H1 (cell line): ENCODE measurements around the gene NDUFAB1. TPM values are rescaled to one million over a fixed set of nuclear protein-coding genes. Genes with fewer than 3 reads are reported as not detected.

Experiments used
- BRCA1 ChIP-seq: IDR thresholded peaks from 2 replicates; pipeline ENCODE4 v1.6.1; 2012; ENCODE audit warnings: low read depth, low read length, improper control_type of control experiment
- CEBPB ChIP-seq: IDR thresholded peaks from 2 replicates; pipeline ENCODE4 v1.6.1; 2012; ENCODE audit warnings: low read depth, low read length
- EZH2 ChIP-seq: fragments of 200-600 bp; sonication (generic); IDR thresholded peaks from 2 replicates; pipeline ENCODE4 v1.7.1; 2012; ENCODE audit warnings: low read depth, mild to moderate bottlenecking, moderate library complexity, low read length, inconsistent platforms; ENCODE audit not compliant: severe bottlenecking
- GTF2F1 ChIP-seq: IDR thresholded peaks from 2 replicates; pipeline ENCODE4 v1.6.1; 2012; ENCODE audit warnings: low read depth, low read length, improper control_type of control experiment, borderline replicate concordance
- NRF1 ChIP-seq: IDR thresholded peaks from 2 replicates; pipeline ENCODE4 v1.6.1; 2011; ENCODE audit warnings: mild to moderate bottlenecking, low read depth, low read length, improper control_type of control experiment
- RAD21 ChIP-seq, 2 experiments: IDR thresholded peaks in 1 of 2; conservative IDR thresholded peaks in 1 of 2; 2 replicates each; pipeline ENCODE4 v1.6.1; 2011; ENCODE audit warnings: low read depth in 2 of 2, low read length in 2 of 2, improper control_type of control experiment in 1 of 2, inconsistent platforms in 1 of 2, mild to moderate bottlenecking in 1 of 2, moderate library complexity in 1 of 2
- SP1 ChIP-seq: IDR thresholded peaks from 2 replicates; pipeline ENCODE4 v1.6.1; 2011; ENCODE audit warnings: low read depth, low read length
- SP2 ChIP-seq: IDR thresholded peaks from 2 replicates; pipeline ENCODE4 v1.6.1; 2012; ENCODE audit warnings: mild to moderate bottlenecking, low read length, inconsistent platforms
- YY1 ChIP-seq: IDR thresholded peaks from 2 replicates; pipeline ENCODE4 v1.6.1; 2011; ENCODE audit warnings: low read depth, mild to moderate bottlenecking, low read length
- polyA plus RNA-seq, 7 experiments: library from polyadenylated mRNA; depleted of rRNA in 3 of 7; stranded (reverse) in 5 of 7; unstranded in 2 of 7; fragments of >200 nt in 5 of 7; fragments of 200-250 nt in 2 of 7; gene quantifications; 1 replicate in 5 of 7; 2 replicates in 1 of 7; 4 replicates in 1 of 7; pipeline versions ENCODE4 v1.2.1 to v1.2.3, GENCODE V29; 2011 to 2013; ENCODE audit warnings: missing spikeins in 2 of 7, mixed read lengths in 2 of 7
- total RNA-seq: library from RNA; stranded (reverse); fragmentation: NEBNext Ultra II Directional; extraction: Animal tissue kit (Norgen Biotek cat#: 25700); gene quantifications from 2 replicates; pipeline ENCODE4 v1.2.1, GENCODE V29; 2021
- TF ChIP-seq, protein P1 (sequence below): IDR thresholded peaks from 2 replicates; pipeline ENCODE4 v1.6.1; 2012; ENCODE audit warnings: low read length, inconsistent platforms

NDUFAB1 gene
- total and polyA plus RNA-seq, 2 of the 8 experiments (the other 6 are each of a cell fraction or from before 2014, with no cell fraction given), result 135 to 294 TPM

DNA sequence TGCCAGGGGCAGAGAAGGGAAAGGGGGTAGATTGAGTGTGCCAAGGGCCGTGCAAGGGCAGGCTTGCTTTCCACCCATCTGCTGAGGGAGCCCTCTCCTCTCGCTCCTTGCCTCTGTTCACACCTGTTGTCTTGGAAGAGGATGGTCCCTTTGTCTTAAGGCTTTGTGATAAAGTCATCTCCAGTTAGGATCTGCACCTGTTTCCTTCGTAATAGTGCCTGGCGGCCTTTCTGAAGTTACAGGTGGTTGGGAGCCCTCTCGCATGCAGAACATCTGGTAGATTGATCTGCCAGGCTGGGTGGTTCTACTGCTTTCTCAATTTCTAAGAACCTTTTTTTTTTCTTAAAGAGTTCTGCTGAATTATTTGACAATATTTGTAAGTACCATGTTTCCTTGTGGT, 22.3 kb downstream of the NDUFAB1 start (continued):
- TF ChIP-seq, protein P1, sequence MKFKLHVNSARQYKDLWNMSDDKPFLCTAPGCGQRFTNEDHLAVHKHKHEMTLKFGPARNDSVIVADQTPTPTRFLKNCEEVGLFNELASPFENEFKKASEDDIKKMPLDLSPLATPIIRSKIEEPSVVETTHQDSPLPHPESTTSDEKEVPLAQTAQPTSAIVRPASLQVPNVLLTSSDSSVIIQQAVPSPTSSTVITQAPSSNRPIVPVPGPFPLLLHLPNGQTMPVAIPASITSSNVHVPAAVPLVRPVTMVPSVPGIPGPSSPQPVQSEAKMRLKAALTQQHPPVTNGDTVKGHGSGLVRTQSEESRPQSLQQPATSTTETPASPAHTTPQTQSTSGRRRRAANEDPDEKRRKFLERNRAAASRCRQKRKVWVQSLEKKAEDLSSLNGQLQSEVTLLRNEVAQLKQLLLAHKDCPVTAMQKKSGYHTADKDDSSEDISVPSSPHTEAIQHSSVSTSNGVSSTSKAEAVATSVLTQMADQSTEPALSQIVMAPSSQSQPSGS, result no peak
- TF ChIP-seq RAD21 (IDR thresholded peaks at IDR 0.05 in 1 of 2, conservative IDR thresholded peaks at IDR 0.05 in 1 of 2; ENCODE audit: low read depth in 2 of 2, low read length in 2 of 2) (no peak), BRCA1 (no peak), YY1 (no peak), EZH2 (no peak), GTF2F1 (no peak), CEBPB (no peak), NRF1 (no peak), SP1 (no peak), SP2 (no peak)
